Measurements from ENCODE around the gene BARHL1.

DNA sequence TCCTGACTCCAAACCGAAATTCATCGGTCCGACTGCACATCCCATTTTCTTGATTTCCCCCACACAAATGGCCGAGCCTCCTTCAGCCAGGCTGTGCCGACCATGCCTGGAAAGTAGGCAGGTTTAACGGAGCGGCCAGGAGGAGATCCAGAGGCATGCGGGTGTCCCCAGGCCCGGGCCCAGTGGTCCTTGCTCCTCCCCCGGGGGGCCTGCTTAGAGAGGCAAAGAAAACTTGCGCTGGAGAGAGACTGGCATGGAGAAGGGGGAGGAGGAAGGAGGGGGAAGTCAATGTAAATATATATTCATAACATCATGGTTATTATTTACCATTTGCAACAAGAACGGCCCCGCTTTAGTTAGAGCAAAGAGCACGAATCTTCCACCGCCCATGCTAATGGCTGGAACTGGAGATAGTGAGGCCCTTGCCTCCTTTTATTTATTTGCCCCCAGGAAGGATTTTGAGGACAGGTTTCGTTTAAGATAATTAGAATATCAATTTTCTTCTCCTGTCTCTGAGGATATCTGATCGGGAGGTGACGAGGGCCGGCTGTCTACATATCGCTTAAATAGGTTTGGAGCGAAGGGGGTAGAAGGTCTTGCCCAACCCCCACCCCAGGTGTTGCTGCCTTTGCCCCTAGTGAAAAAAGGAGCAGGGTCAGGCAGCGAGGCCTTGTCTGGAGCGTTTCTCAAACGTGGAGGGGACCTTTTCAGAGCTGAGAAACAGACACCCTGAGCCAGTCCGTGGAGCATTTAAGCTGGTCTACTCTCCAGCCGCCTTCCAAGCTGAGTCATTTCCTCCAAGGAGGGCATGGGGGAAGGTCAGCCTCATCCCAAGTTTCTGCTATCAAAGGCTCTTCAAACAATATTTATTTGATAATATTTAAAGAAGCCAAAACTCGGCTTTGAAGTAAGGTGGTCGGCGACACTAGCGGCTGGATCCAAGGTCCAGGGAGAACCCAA is 2.5 kb downstream of the BARHL1 start:
- TF ChIP-seq POLR2A (IDR thresholded peaks at IDR 0.05; ENCODE audit: low read depth) (no peak), POLR2AphosphoS5 (IDR thresholded peaks at IDR 0.05) (no peak), EP300 (IDR thresholded peaks at IDR 0.05) (no peak)
- TF ChIP-seq, protein P1, sequence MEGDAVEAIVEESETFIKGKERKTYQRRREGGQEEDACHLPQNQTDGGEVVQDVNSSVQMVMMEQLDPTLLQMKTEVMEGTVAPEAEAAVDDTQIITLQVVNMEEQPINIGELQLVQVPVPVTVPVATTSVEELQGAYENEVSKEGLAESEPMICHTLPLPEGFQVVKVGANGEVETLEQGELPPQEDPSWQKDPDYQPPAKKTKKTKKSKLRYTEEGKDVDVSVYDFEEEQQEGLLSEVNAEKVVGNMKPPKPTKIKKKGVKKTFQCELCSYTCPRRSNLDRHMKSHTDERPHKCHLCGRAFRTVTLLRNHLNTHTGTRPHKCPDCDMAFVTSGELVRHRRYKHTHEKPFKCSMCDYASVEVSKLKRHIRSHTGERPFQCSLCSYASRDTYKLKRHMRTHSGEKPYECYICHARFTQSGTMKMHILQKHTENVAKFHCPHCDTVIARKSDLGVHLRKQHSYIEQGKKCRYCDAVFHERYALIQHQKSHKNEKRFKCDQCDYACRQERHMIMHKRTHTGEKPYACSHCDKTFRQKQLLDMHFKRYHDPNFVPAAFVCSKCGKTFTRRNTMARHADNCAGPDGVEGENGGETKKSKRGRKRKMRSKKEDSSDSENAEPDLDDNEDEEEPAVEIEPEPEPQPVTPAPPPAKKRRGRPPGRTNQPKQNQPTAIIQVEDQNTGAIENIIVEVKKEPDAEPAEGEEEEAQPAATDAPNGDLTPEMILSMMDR (IDR thresholded peaks at IDR 0.05) = no peak
